SK-N-SH (cell line): ENCODE results near the gene HOXA4. TPM values are rescaled to one million over a fixed set of nuclear protein-coding genes. Genes with fewer than 3 reads are reported as not detected.
A peak's percentile ranks its signal among the peaks of the same experiment; 100 is the strongest.

ENCODE experiments used
- CTCF ChIA-PET: fragments of 300-600, 350-600 bp; formaldehyde crosslinking; extraction: SDS; loops from one replicate; lab custom pipeline; 2021; lab: Yijun Ruan, JAX
- POLR2A ChIA-PET: fragments of 350-600 bp; sonication (Branson Sonifier 250); formaldehyde crosslinking; extraction: SDS; loops from one replicate; lab custom pipeline; 2020; ENCODE audit warnings: antibody characterized with exemption, inconsistent platforms; lab: Yijun Ruan, JAX
- DNase-seq: peaks from one replicate; pipeline ENCODE4 v3.0.0; 2012
- H2AFZ ChIP-seq: fragments of 200-600 bp; sonication (generic); 2 replicates; pipeline ENCODE4 v1.8.1; 2016; ENCODE audit warnings: antibody characterized with exemption, mild to moderate bottlenecking, low read depth
- H3F3A ChIP-seq: fragments of 200-600 bp; sonication (generic); replicated peaks from 2 replicates; pipeline ENCODE3; 2016; ENCODE audit warnings: antibody characterized with exemption, mild to moderate bottlenecking; ENCODE audit not compliant: insufficient read depth
- H3K27ac ChIP-seq, 2 experiments: fragments of 200-500 bp in 1 of 2; fragments of 200-600 bp in 1 of 2; sonication (Bioruptor generic) in 1 of 2; sonication (generic), shearing (Covaris generic) in 1 of 2; 2 replicates each; pipeline versions ENCODE4 v1.5.1 to v1.6.1; 2014 to 2016; ENCODE audit warnings: low read depth in 2 of 2, inconsistent platforms in 1 of 2, low read length in 1 of 2, mild to moderate bottlenecking in 1 of 2, mixed read lengths in 1 of 2
- H3K27me3 ChIP-seq: fragments of 200-600 bp; sonication (generic), shearing (Covaris generic); 2 replicates; pipeline ENCODE4 v1.6.1; 2016; ENCODE audit warnings: mixed run types; ENCODE audit not compliant: insufficient read depth
- H3K36me3 ChIP-seq, 2 experiments: fragments of 200-500 bp in 1 of 2; fragments of 200-600 bp in 1 of 2; sonication (Bioruptor generic) in 1 of 2; sonication (generic) in 1 of 2; replicated peaks in 1 of 2; 2 replicates each; pipeline versions ENCODE3 to v1.5.1; 2014 to 2016; ENCODE audit warnings: low read length in 1 of 2, mild to moderate bottlenecking in 1 of 2; ENCODE audit not compliant: insufficient read depth in 2 of 2, control insufficient read depth in 1 of 2
- H3K4me1 ChIP-seq, 2 experiments: fragments of 200-500 bp in 1 of 2; fragments of 200-600 bp in 1 of 2; sonication (Bioruptor generic) in 1 of 2; sonication (generic), shearing (Covaris generic) in 1 of 2; 2 replicates each; pipeline versions ENCODE4 v1.5.1 to v1.6.1; 2014 to 2016; ENCODE audit warnings: low read depth in 1 of 2, low read length in 1 of 2, mixed run types in 1 of 2; ENCODE audit not compliant: insufficient read depth in 2 of 2, control insufficient read depth in 1 of 2
- H3K4me2 ChIP-seq: fragments of 200-600 bp; sonication (generic), shearing (Covaris generic); 2 replicates; pipeline ENCODE4 v1.6.1; 2017; ENCODE audit warnings: mixed run types
- H3K4me3 ChIP-seq, 2 experiments: fragments of 200-500 bp in 1 of 2; fragments of 200-600 bp in 1 of 2; sonication (Bioruptor generic) in 1 of 2; sonication (generic), shearing (Covaris generic) in 1 of 2; 2 replicates each; pipeline versions ENCODE4 v1.5.1 to v1.8.1; 2014 to 2016; ENCODE audit warnings: low read depth in 2 of 2, inconsistent platforms in 1 of 2, low read length in 1 of 2, mild to moderate bottlenecking in 1 of 2, mixed read lengths in 1 of 2, moderate library complexity in 1 of 2
- H3K79me2 ChIP-seq: fragments of 200-600 bp; sonication (generic); 2 replicates; pipeline ENCODE4 v1.8.1; 2017; ENCODE audit warnings: mild to moderate bottlenecking; ENCODE audit not compliant: insufficient read depth
- H3K9ac ChIP-seq: fragments of 200-600 bp; sonication (generic); 2 replicates; pipeline ENCODE4 v1.6.1; 2017; ENCODE audit warnings: mixed run types
- H3K9me2 ChIP-seq: fragments of 200-600 bp; sonication (generic); 2 replicates; pipeline ENCODE4 v1.6.1; 2017; ENCODE audit warnings: mixed run types
- H3K9me3 ChIP-seq: fragments of 200-600 bp; sonication (generic); 2 replicates; pipeline ENCODE4 v1.6.1; 2017; ENCODE audit warnings: mixed run types, mild to moderate bottlenecking, moderate library complexity
- H4K20me1 ChIP-seq: fragments of 200-600 bp; sonication (generic); 2 replicates; pipeline ENCODE4 v1.6.1; 2017; ENCODE audit warnings: mild to moderate bottlenecking, mixed run types; ENCODE audit not compliant: insufficient read depth
- CHD2 ChIP-seq: fragments of 150-350 bp; IDR thresholded peaks from 2 replicates; pipeline ENCODE4 v1.6.1; 2018; ENCODE audit warnings: low read length; ENCODE audit not compliant: partially characterized antibody
- ELF1 ChIP-seq: IDR thresholded peaks from 2 replicates; pipeline ENCODE4 v1.4.0; 2012
- GATA2 ChIP-seq: sonication (generic); formaldehyde crosslinking; IDR thresholded peaks from 2 replicates; pipeline ENCODE4 v1.5.0; 2020; ENCODE audit warnings: mild to moderate bottlenecking, missing genetic modification reagents
- NFIC ChIP-seq: IDR thresholded peaks from 2 replicates; pipeline ENCODE4 v1.4.0; 2012; ENCODE audit warnings: borderline replicate concordance
- RFX5 ChIP-seq: IDR thresholded peaks from 2 replicates; pipeline ENCODE4 v1.6.1; 2012; ENCODE audit warnings: mild to moderate bottlenecking, improper control_type of control experiment, low read length
- SIN3A ChIP-seq: IDR thresholded peaks from 2 replicates; pipeline ENCODE4 v1.6.1; 2012; ENCODE audit warnings: low read depth, mild to moderate bottlenecking, low read length, moderate library complexity, borderline replicate concordance
- SMC3 ChIP-seq: IDR thresholded peaks from 2 replicates; pipeline ENCODE4 v1.6.1; 2012; ENCODE audit warnings: low read depth, low read length, improper control_type of control experiment
- TAF1 ChIP-seq: IDR thresholded peaks from 2 replicates; pipeline ENCODE4 v1.6.1; 2012; ENCODE audit warnings: low read depth, mild to moderate bottlenecking, low read length, moderate library complexity, borderline replicate concordance
- TEAD4 ChIP-seq: IDR thresholded peaks from 2 replicates; pipeline ENCODE4 v1.4.0; 2012; ENCODE audit warnings: mild to moderate bottlenecking, borderline replicate concordance; ENCODE audit not compliant: insufficient read depth
- YY1 ChIP-seq: IDR thresholded peaks from 2 replicates; pipeline ENCODE4 v1.4.0; 2012; ENCODE audit warnings: low read depth, mild to moderate bottlenecking
- WGBS: methylation state at CpG from one replicate; pipeline ENCODE4 v1.1.6; 2017; ENCODE audit warnings: low lambda C conversion rate; 5-methylcytosine and 5-hydroxymethylcytosine counted together
- polyA plus RNA-seq, 3 experiments: library from polyadenylated mRNA; depleted of rRNA; stranded (reverse); fragments of >200 nt; gene quantifications; 2 replicates each; pipeline ENCODE4 v1.2.3, GENCODE V29; 2012
- TF ChIP-seq, protein P1 (sequence below): IDR thresholded peaks from 2 replicates; pipeline ENCODE4 v1.4.0; 2012; ENCODE audit warnings: low read depth
- TF ChIP-seq, protein P2 (sequence below): IDR thresholded peaks from 2 replicates; pipeline ENCODE4 v1.6.1; 2012; ENCODE audit warnings: mild to moderate bottlenecking, low read depth, low read length, moderate library complexity

Gene HOXA4
- polyA plus RNA-seq, 1 of the 3 experiments (the other 2 are of a cell fraction), result not detected

DNA sequence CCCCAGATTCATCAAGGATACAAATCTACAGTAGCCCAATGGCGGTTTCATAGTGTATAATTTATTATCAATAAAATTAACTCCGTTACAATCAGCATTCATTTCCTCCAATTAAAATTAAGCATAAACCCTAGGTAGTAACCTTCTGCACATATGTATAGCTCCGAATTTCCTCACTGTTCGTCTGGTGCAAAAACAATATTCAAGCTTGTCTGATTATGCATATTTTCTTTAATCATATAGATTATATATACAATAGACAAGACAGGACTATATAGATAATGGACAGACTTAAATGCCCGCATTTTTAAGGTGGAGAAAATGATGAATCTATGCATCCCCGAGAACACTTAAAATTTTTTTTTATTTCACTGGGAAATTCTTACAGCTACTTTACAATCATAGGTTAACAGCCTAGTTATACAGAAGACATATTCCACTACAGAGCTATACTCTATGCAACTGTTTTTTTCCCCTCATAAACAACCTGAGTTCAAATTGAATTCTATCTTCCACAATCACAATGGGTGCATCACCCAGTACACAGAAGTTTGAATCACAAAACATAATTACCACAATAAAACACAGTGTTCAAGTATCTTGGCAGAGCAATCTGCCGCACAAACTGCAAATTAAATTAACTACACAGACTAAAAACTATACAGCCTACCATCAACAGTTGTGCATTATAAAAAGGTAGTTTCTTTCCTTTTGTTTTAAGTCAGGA is 32.2 kb upstream of the HOXA4 start:
- TF ChIP-seq GATA2 (no peak), NFIC (no peak), TAF1 (no peak), TEAD4 (no peak), ELF1 (no peak), RFX5 (no peak), SIN3A (no peak), YY1 (no peak)
- TF ChIP-seq, protein P1, sequence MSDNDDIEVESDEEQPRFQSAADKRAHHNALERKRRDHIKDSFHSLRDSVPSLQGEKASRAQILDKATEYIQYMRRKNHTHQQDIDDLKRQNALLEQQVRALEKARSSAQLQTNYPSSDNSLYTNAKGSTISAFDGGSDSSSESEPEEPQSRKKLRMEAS, result no peak
- TF ChIP-seq, protein P2, sequence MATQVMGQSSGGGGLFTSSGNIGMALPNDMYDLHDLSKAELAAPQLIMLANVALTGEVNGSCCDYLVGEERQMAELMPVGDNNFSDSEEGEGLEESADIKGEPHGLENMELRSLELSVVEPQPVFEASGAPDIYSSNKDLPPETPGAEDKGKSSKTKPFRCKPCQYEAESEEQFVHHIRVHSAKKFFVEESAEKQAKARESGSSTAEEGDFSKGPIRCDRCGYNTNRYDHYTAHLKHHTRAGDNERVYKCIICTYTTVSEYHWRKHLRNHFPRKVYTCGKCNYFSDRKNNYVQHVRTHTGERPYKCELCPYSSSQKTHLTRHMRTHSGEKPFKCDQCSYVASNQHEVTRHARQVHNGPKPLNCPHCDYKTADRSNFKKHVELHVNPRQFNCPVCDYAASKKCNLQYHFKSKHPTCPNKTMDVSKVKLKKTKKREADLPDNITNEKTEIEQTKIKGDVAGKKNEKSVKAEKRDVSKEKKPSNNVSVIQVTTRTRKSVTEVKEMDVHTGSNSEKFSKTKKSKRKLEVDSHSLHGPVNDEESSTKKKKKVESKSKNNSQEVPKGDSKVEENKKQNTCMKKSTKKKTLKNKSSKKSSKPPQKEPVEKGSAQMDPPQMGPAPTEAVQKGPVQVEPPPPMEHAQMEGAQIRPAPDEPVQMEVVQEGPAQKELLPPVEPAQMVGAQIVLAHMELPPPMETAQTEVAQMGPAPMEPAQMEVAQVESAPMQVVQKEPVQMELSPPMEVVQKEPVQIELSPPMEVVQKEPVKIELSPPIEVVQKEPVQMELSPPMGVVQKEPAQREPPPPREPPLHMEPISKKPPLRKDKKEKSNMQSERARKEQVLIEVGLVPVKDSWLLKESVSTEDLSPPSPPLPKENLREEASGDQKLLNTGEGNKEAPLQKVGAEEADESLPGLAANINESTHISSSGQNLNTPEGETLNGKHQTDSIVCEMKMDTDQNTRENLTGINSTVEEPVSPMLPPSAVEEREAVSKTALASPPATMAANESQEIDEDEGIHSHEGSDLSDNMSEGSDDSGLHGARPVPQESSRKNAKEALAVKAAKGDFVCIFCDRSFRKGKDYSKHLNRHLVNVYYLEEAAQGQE, result no peak
- H3K4me2 ChIP-seq, result no peak overlapping the region
- no peaks in the 10 kb centered on the region for H3K9me3 ChIP-seq
- H4K20me1 ChIP-seq, result no peaks in the 10 kb centered on the region
- peaks cover 11% of the 10 kb centered on the region for H3F3A ChIP-seq
- 32% methylated on average over 7 of the region's 7 CpGs for WGBS
- H3K9ac ChIP-seq, result no peak overlapping the region
- ChIA-PET POLR2A (no interaction called here), CTCF (interaction anchor here (0.6 to 12.1 kb wide), 18 partner anchors 12 to 1270 kb away, joined by 3 to 270 read pairs (median 6); partner anchors contain the start of genes HOXA10, HOXA3, HOXA5 and HOXA6)
- DNase-seq, result no peak
- H2AFZ ChIP-seq, result no peak overlapping the region
- H3K36me3 ChIP-seq, result no peaks in the 10 kb centered on the region
- no peak overlapping the region for H3K4me3 ChIP-seq
- H3K4me1 ChIP-seq, result peaks cover 0 to 8% of the 10 kb centered on the region in 2 experiments; a peak in 1 of 4 replicates
- H3K27me3 ChIP-seq, result peaks cover 91% of the 10 kb centered on the region
- H3K9me2 ChIP-seq, result no peaks in the 10 kb centered on the region
- H3K79me2 ChIP-seq, result no peaks in the 10 kb centered on the region
- H3K27ac ChIP-seq, result no peak overlapping the region

DNA sequence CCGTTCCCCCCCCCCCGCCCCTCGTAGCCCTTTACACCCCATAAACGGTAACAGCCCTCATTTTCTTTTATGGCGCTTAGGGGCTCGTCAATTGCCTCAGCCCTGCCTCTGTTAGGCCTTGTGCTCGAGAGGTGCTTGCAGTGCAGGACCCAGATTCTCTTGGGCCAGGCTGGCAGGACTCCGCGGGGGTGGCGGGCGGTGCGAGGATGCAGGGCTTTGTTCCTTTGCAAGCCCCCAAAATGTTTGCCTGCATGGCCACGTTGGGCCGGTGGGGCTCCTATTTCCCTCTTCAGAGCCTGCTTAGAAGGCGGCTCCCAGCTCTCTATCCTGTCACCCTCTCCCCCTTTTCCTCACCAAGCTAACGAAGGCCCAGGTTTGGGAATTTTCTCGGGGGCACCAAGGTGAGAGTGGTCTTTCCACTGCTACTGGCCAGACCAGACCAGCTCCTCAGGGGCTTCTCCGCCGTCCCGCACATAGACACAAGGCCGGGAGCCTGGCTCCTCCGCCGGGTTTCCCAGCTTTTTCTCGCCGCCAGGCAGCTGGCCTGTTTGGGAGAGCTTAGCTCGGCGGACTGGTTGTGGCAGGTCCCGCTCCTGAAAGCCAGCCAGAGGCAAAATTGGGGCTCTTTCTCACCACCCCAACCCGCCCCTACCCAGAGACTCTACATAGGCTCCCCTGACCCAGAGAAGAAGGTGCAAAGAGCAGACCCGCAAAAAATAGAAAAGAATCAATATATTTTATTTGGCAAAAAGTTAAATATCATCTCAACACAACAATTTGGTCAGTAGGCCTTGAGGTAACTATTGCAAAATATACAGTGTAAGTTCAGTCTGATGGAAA is 31.4 kb upstream of the HOXA4 start:
- Histone ChIP-seq H3K9ac (no peak overlapping the region), H3K36me3 (no peaks in the 10 kb centered on the region), H3K9me3 (no peaks in the 10 kb centered on the region), H3K79me2 (no peaks in the 10 kb centered on the region), H3K27ac (no peak overlapping the region), H3F3A (peaks cover 10% of the 10 kb centered on the region), H4K20me1 (no peaks in the 10 kb centered on the region), H2AFZ (no peak overlapping the region), H3K27me3 (peaks cover 91% of the 10 kb centered on the region), H3K4me1 (peaks cover 0 to 8% of the 10 kb centered on the region in 2 experiments; a peak in 1 of 4 replicates), H3K9me2 (no peaks in the 10 kb centered on the region), H3K4me3 (no peak overlapping the region), H3K4me2 (peak overlapping the region; percentile 97; the same call in 1 of the 2 replicates)
- POLR2A ChIA-PET, result no interaction called here
- DNase-seq, result no peak
- no peak for TF ChIP-seq SMC3
- TF ChIP-seq YY1, result no peak
- TF ChIP-seq CHD2, result no peak
- CTCF ChIA-PET, result interaction anchor here (0.6 to 12.1 kb wide), 31 partner anchors 13 to 1269 kb away, joined by 3 to 270 read pairs (median 5); partner anchors contain the start of genes HIBADH, HOXA10, HOXA3 and HOXA5
- 30% methylated on average over 27 of the region's 30 CpGs for WGBS
